ENCODE data around the gene NCBP3.
A peak's percentile ranks its signal among the peaks of the same experiment; 100 is the strongest.

The NCBP3 gene

GRCh38 chr17:3879186-3879585 is 33.1 kb upstream of the NCBP3 start:
- ChIA-PET CTCF (interaction anchor here (0.6 to 4.0 kb wide), 6 partner anchors 15 to 142 kb away, joined by 3 to 21 read pairs (median 4); no protein-coding TSS in a partner anchor), POLR2A (interaction anchor here (1.1 kb wide), 2 partner anchors 9 to 32 kb away, joined by 3 read pairs; no protein-coding TSS in a partner anchor)
- Histone ChIP-seq H3K36me3 (ENCODE audit: control insufficient read depth in 2 of 2, insufficient read depth in 1 of 2, low read length in 2 of 2) (peaks cover 17 to 86% of the 10 kb centered on the region in 2 experiments), H3K9me3 (ENCODE audit: control insufficient read depth, insufficient read depth, low read depth, low read length) (no peaks in the 10 kb centered on the region), H3K27ac (ENCODE audit: extremely low read depth, low read depth, low read length) (no peak overlapping the region), H3K4me1 (ENCODE audit: control insufficient read depth, insufficient read depth, low read length) (no peaks in the 10 kb centered on the region), H3K4me3 (ENCODE audit: low read depth, low read length) (no peak overlapping the region)
- TF ChIP-seq ZIC2 (tag by site-specific recombination; IDR thresholded peaks at IDR 0.05) (peak; percentile 47), GLIS1 (tag by site-specific recombination; IDR thresholded peaks at IDR 0.05) (peak; percentile 78), ZNF530 (tag by site-specific recombination; IDR thresholded peaks at IDR 0.05; ENCODE audit: low read depth) (no peak)

GRCh38 chr17:3877220-3877619 is 31.2 kb upstream of the NCBP3 start:
- H3K36me3 ChIP-seq (ENCODE audit: control insufficient read depth in 2 of 2, insufficient read depth in 1 of 2, low read length in 2 of 2), result peaks cover 21 to 86% of the 10 kb centered on the region in 2 experiments
- no peak overlapping the region for H3K4me3 ChIP-seq (ENCODE audit: low read depth, low read length)
- no peak overlapping the region for H3K27ac ChIP-seq (ENCODE audit: extremely low read depth, low read depth, low read length)
- POLR2A ChIA-PET, result interaction anchor here (0.5 kb wide), 1 partner anchor 43 kb away, joined by 3 read pairs; no protein-coding TSS in a partner anchor
- TF ChIP-seq SCRT1 (tag by site-specific recombination; IDR thresholded peaks at IDR 0.05; ENCODE audit: borderline replicate concordance), result no peak
- TF ChIP-seq KLF9 (tag by site-specific recombination; IDR thresholded peaks at IDR 0.05; ENCODE audit: low read depth), result no peak
- TF ChIP-seq ZFP41 (tag by site-specific recombination; IDR thresholded peaks at IDR 0.05; ENCODE audit: borderline replicate concordance), result no peak
- no peak for TF ChIP-seq CTCF (tag by site-specific recombination; IDR thresholded peaks at IDR 0.05)
- TF ChIP-seq ZNF394 (tag by site-specific recombination; IDR thresholded peaks at IDR 0.05; ENCODE audit: borderline replicate concordance), result no peak
- H3K9me3 ChIP-seq (ENCODE audit: control insufficient read depth, insufficient read depth, low read depth, low read length), result no peaks in the 10 kb centered on the region
- no peaks in the 10 kb centered on the region for H3K4me1 ChIP-seq (ENCODE audit: control insufficient read depth, insufficient read depth, low read length)
- CTCF ChIA-PET, result interaction anchor here (1.7 kb wide), 1 partner anchor 58 kb away, joined by 4 read pairs; no protein-coding TSS in a partner anchor

- CTCF ChIA-PET, result interaction anchor here (1.7 kb wide), 1 partner anchor 12 kb away, joined by 6 read pairs; no protein-coding TSS in a partner anchor
- TF ChIP-seq ZNF626 (tag by site-specific recombination; IDR thresholded peaks at IDR 0.05) (no peak), ZNF354C (tag by site-specific recombination; IDR thresholded peaks at IDR 0.05; ENCODE audit: borderline replicate concordance, low read depth) (no peak), YY1 (tag by site-specific recombination; IDR thresholded peaks at IDR 0.05) (no peak), ZNF121 (tag by site-specific recombination; IDR thresholded peaks at IDR 0.05) (peak; percentile 84)
- POLR2A ChIA-PET, result no interaction called here
- H3K27ac ChIP-seq (ENCODE audit: extremely low read depth, low read depth, low read length), result no peak overlapping the region
- peaks cover 25 to 79% of the 10 kb centered on the region in 2 experiments; a peak in 2 of 3 replicates for H3K36me3 ChIP-seq (ENCODE audit: control insufficient read depth in 2 of 2, insufficient read depth in 1 of 2, low read length in 2 of 2)
- H3K4me1 ChIP-seq (ENCODE audit: control insufficient read depth, insufficient read depth, low read length), result no peaks in the 10 kb centered on the region
- H3K9me3 ChIP-seq (ENCODE audit: control insufficient read depth, insufficient read depth, low read depth, low read length), result no peaks in the 10 kb centered on the region
- H3K4me3 ChIP-seq (ENCODE audit: low read depth, low read length), result no peak overlapping the region
These were observed 29.3 kb upstream of the NCBP3 start for GRCh38 chr17:3875317-3875716.

GRCh38 chr17:3873862-3874261 is 27.8 kb upstream of the NCBP3 start:
- TF ChIP-seq ZNF600 (tag by site-specific recombination; IDR thresholded peaks at IDR 0.05) (peak; percentile 86), ZSCAN5A (tag by site-specific recombination; IDR thresholded peaks at IDR 0.05) (no peak), EGR2 (tag by site-specific recombination; IDR thresholded peaks at IDR 0.05; ENCODE audit: low read depth) (peak; percentile 65; the same call in 1 of the 2 replicates)
- ChIA-PET POLR2A (no interaction called here), CTCF (interaction anchor here (0.7 kb wide), 1 partner anchor 172 kb away, joined by 3 read pairs; no protein-coding TSS in a partner anchor)
- H3K27ac ChIP-seq (ENCODE audit: extremely low read depth, low read depth, low read length), result no peak overlapping the region
- H3K4me3 ChIP-seq (ENCODE audit: low read depth, low read length), result no peak overlapping the region
- no peaks in the 10 kb centered on the region for H3K9me3 ChIP-seq (ENCODE audit: control insufficient read depth, insufficient read depth, low read depth, low read length)
- H3K36me3 ChIP-seq (ENCODE audit: control insufficient read depth in 2 of 2, insufficient read depth in 1 of 2, low read length in 2 of 2), result peaks cover 21 to 74% of the 10 kb centered on the region in 2 experiments; a peak in 2 of 3 replicates
- H3K4me1 ChIP-seq (ENCODE audit: control insufficient read depth, insufficient read depth, low read length), result no peaks in the 10 kb centered on the region

Data from HEK293 (cell line).